HG02798 (cell line): ENCODE results near the gene RPS6KL1.

Experiments
- ATAC-seq: cut with Tn5 transposase; IDR thresholded peaks from one replicate; pipeline ENCODE4 v1.9.1; 2021; ENCODE audit warnings: mild to moderate bottlenecking; ENCODE audit not compliant: unreplicated experiment, poor library complexity

The RPS6KL1 gene

DNA sequence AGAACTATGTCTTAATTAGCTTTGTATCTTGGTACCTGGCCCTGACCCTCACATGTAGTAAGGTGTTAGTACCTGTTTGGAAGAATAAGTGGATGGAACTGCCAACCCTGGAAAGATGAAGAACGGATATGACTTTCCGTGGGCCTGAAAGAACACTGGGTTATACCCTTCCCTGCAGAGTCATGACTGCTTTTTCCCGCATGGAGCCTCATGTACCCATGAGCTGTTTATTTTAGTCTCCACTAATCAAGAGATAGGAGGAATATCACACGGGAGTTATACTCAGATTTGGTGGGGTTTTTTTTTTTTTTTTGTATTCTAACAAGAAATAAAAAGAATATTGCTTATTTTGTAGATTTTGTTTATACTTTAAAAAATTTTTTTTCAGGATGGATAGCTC, 25.4 kb downstream of the RPS6KL1 start:
- no peak for ATAC-seq

DNA sequence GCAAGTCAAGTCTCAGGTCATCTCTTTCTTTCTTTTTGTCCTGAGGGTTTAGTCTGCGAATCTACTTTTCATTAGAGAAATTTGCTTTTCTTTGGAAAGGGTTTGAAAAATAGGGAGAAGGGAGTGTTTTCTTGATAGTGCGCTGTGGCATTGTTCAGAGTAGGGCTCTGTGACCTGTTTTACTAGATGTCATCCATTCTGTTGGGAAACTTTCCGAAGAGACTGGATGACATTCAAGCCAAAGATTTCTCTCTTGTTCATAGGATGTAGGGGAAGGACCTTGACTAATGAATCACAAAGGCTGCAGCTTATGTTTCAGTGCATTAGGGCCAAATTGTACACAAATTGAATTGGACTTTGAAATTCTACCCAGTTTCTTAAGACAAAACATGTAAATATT, 26.7 kb downstream of the RPS6KL1 start:
- no peak for ATAC-seq

DNA sequence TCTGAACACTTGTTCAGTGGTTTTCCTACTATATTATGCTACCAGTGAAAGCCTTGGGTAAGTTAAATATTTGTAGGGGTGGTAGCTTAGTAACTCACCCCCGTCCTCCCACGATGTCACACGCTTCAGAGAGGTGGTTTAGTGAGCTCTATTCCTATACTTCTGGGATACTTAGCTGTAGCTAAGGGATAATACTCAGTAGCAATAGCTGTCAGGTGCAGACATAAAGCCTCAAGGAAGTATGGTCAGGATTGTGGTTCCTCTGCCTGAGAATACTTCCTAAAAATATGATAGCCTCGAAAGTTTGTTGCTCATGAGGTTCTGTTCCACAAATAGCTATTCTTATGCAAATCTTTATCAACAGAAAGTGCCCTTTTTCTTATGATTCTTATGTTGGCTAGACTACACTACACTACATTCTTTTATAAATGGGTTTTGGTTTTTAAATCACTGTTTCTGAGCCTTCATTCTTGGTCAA, 29.4 kb downstream of the RPS6KL1 start:
- ATAC-seq, result peak; percentile 68

DNA sequence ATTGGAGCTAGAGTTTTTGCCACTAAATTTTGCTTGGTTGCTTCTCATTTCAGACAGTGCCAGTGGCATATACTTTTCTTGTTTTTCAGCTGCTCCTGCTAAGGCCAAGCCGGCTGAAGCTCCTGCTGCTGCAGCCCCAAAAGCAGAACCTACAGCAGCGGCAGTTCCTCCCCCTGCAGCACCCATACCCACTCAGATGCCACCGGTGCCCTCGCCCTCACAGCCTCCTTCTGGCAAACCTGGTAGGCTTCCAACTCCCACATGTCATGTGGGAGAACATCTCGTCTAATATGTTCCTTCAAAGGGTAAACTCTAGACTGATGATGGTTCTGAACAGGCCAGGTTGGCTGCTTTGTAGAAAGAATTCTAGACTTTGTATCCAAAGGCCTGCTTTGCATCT, 30.3 kb downstream of the RPS6KL1 start:
- ATAC-seq, result peak; percentile 14

- ATAC-seq, result no peak
These were observed 31.2 kb downstream of the RPS6KL1 start for GRCh38 chr14:74891870-74892269.

DNA sequence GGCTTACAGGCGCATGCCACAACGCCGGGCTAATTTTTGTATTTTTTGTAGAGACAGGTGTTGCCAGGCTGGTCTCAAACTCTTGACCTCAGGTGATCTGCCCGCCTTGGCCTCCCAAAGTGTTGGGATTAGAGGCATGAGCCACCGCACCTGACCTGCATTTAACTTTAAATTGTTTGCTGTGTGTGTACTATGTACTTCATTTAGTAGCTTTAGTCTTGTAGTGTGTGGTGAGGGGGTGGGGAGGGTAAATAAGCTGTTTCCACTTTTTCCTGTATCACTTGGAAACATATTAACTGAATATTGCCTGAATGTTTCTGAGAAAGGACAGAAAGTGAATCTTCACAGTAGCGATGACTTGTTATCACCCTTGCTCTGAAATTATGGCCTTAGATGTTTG, 32.8 kb downstream of the RPS6KL1 start:
- no peak for ATAC-seq

DNA sequence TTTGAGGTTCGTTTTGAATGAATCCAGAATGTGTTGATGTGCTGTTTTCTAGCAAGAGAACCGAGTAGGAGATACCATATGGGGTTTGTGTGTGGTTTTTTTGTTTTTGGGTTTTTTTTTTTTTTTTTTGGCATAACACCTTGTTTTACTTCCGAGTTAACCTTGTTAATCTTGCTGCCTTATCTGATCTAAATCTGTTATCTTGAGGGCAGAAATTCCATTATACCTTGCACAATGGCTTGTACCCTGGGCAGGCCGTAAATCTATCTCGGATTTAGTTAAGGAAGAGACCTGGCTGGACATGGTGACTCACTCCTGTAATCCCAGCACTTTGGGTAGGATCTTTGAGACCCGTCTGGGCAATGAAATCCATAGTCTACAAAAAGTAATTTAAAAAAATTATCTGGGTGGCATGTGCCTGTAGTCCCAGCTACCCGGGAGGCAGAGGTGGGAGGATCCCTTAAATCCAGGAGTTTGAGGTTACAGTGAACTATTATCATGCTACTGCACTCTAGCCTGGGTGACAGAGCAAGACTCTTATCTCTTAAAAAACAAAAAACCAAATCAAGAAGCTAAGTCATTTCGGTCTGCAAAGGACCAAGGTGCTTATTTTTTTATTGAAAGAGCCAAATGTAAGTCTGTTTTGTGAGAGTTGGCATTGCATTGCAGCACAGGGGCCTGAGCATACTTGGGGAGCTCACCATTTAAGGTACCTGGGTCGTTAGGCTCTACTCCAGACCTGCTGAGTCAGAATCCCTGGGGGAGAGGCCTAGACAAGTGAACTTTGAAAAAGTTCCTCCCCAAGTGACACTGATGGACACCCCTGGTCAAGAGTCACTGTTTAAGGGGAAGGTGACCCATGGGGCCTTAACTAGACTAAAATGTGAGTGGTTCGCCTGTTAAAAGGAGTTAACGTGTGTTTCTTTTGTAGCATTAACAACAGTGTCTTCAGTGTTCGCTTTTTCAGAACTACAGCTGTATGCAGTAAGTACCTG, 34.6 kb downstream of the RPS6KL1 start:
- ATAC-seq, result no peak

DNA sequence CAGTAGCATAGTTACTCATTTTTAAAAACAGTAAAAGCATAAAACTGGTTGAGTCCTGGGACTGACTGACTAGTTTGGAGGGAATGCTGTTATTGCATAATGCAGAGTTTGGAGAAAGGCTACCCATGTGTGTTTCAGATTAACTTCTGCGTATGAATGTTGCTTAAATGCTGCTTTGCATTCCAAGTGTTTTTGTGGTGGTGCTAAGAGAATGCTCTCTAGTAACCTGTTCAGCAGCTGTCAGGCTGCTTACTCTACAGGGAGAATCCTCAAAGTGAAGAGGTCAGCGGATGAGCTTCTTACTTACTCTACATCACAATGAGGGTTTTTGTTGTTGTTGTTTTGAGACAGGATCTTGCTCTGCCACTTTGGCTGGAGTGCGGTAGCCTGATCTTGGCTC, 37.1 kb downstream of the RPS6KL1 start:
- no peak for ATAC-seq

GRCh38 chr14:74882103-74882920, 40.7 kb downstream of the RPS6KL1 start:
- ATAC-seq, result peak; percentile 45

- peak; percentile 94 for ATAC-seq
These were observed 41.5 kb downstream of the RPS6KL1 start, which contains the start of gene DLST for GRCh38 chr14:74881431-74882102. Gene DLST, plus strand, starts transcription at chr14:74881916. Its CDS starts 38 bp downstream, at chr14:74881954.

DNA sequence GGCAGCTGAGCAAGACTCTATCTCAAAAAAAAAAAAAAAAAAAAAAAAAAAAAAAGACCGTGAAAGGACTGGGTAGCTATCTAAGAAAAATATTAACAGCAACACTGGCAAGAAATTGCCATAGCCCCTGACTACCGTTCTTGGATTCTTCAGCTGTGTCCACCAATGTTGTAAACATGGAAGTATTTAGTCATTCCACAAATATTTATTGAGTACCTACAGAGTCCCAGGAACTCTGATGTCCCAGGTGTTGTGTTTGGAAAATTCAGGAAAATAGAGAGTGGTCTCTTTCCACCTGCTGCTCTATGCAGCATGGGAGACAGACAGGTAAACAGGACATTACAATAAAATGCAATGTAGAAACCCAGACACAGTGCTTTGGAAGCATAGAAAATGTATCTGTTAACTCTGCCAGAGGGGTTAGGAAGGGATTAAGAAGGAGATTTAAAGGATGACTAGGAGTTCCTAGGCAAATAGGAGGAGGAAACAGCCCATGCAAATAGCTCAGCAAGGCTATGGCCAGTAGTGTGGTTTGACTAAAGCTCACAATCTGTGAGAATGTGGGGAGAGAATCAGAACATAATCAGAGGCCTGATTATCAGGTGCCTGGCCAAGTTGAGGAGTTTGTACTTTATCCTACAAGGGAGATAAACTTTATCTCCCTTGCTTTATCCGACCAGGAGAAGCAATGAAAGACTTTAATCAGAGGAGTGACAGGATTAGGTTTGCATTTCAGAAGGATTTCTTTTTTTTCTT, 43.5 kb downstream of the RPS6KL1 start:
- ATAC-seq, result no peak

- no peak for ATAC-seq
These were observed 46.8 kb downstream of the RPS6KL1 start, which contains the start of gene PROX2 for GRCh38 chr14:74875941-74876913. Gene PROX2, minus strand, starts transcription at chr14:74876145. Its CDS starts 12,311 bp downstream, at chr14:74863834.

DNA sequence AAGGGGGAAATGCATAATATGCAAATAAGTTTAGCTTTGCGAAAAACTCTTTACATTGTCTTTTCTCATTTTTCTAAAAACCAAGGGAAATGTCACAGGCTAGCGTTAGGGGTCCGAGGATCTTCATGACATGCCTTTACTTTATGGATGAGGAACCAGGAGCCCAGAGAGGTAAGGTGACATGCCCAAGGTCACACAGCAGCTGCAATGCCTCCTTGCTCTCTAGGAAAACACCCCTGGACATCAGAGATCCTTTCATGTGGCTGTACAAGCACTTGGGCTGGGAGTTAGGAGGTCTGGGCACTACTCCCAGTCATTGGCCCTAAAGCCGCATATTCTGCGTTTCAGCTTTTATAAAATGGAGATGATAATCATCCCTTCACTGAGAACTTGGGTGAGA, 47.9 kb downstream of the RPS6KL1 start:
- ATAC-seq, result no peak

DNA sequence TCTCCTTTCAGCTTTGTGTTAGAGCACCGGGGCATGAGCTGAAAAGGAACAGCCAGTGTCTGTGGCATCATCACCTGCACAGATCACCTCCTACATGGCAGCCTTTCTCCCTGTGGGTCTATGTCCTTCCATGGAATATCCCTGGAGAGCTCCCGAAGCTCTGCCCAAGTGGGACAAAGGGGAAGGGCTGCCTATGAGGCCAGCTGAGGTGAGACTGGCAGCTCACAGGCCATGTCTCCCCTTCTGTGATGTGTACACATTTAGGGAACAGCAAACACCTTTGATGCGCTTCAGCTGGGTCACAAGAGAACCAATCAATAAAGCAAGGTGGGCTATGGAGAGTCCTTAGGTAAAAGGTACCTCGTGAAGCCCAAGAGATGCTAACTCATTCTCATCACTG, 51.2 kb downstream of the RPS6KL1 start:
- ATAC-seq, result no peak

- ATAC-seq, result no peak
These were observed 54.3 kb downstream of the RPS6KL1 start for GRCh38 chr14:74868739-74869138.

- ATAC-seq, result no peak
These were observed 55.4 kb downstream of the RPS6KL1 start for GRCh38 chr14:74867673-74868072.

DNA sequence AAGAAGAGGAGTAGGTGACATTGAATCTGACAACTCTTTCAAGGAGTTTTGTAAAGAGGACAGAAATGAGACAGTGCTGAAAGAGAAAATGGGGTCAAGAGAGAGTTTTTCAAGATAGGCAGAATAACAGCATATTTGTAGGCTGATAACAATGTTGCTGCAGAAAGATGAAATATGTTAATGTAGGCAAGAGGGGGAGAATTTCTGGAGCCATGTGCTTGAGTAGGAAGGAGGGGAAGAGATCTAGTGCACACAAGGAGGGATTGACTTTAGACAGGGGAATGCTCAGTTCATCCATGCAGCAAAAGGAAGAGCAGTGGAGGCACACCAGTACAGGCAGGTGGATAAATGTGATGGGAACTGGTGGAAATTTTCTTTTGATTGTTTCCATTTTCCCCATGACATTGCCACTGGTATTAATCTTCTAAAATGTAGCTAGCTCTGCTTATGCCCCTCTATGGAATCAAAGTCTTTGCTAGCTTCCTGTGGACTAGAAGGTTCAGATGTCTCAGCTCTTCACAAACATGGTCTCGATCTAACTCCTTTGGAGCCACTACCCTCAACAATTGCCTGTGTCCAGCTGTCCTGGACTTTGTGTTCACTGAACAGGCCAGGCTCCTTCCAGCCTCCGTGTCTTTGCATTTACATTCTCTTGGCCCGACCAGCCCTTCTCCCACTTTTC, 56.2 kb downstream of the RPS6KL1 start:
- ATAC-seq, result no peak

DNA sequence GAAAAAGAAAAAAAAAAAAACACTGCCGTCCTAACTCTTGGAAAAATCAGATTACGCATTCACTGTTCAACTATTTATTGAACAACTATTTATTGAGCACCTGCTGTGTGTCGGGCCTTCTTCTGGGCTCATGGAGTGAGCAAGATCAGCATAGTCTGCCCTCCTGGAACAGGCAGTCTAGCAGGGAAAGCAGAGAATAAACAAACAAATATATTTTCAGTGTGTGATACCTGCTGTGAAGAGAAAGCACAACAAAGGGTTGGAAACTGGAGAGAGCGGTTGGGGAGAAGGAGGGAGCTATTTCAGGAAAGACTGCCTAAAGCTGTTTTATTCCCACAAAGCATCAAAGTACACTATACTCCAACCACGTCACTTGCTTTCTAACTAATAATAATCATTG, 57.9 kb downstream of the RPS6KL1 start:
- no peak for ATAC-seq
